HG03196 (cell line): ENCODE data around the gene DDAH2.

Source experiments
- ATAC-seq: cut with Tn5 transposase; IDR thresholded peaks from one replicate; pipeline ENCODE4 v1.9.1; 2021; ENCODE audit not compliant: unreplicated experiment

Gene DDAH2

DNA sequence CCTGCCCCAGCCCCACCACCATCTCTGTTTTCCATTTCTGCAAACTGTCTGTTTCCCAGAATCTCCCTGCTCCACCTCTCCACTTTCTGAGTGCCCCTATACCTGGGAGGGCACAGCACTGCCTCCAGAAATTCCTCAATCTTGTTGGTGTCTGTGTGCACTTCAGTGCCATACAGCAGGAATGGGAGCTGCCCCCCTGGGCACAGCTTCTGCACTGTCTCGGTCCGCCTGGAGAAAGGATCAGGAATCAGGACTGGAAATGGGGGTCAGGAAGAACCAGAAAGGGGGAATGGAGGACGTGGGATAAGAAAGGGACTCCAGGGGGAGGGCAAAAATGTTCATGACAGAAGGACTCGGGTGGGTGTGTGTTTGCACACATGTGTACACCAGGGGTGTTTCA, 4.6 kb upstream of the DDAH2 start:
- no peak for ATAC-seq

DNA sequence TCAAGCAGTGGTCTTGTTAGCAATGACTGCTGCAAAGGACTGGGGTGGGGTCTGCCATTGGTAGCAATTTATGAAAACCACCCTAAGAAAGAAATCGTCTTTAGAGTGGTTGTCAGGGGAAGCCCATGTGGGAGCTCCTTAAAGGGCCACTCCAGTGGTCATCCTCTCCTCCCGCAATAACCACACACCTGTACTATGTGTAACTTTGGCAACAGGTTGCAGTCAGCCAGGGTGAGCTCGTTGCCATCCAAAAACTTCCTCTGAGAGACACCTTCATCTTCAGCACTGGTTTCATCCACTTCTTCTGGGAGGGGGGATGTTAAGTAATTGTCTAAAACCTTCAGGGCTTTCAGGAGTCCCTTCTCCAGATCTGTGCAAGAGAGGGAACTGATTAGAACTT, 2.9 kb upstream of the DDAH2 start:
- no peak for ATAC-seq

DNA sequence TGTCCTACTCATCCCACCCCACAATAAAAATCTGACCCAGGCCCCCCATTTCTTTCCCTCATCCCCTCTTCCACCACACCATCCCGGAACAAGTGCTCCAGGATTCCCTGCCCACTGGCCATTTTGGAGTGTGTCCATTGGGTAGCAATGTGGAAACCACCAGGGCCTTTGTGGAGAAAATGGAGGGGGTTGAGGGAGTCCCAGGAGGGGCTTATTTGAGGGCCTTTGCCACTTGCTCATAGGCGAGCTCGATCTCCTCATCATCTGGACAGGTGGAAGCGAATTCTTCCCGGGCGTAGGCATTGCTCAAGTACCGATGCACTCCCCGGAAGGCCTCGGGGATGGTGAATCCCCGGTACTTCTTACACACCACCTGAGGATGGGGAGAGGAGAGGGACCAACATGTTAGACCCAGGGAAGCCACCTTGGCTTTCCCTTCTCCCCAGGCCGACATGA, 1.6 kb upstream of the DDAH2 start:
- ATAC-seq = no peak

DNA sequence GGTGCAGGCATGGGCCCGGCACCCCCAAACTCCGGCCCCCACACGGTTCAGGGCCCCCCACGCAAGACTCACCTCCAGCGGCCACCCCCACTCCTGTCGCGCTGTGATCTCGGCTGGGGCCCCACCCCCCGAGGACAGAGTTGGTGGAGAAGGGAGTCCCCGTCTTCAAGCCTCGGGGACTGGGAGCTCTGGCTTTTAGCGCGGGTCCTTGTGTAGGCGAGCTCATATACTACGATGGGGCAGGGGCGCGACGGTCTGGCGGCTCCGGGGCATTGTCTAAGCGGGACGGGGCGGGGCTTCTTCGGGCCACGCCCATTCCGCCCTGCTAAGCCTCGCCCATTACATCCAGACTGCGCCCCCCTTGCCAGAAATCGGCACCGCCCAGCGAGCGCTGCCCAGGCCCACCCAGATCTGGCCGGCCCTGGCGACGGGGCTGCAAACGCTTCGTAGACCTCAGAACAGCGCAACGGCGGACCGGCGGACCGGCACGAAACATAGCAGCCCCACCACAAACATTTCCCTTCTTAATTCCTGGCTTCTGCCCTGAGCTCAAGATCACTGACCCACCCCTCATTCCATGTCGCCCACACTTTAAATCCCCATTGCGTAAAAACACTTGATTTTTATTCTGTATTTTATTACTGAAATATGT, 1.0 kb upstream of the DDAH2 start:
- no peak for ATAC-seq

DNA sequence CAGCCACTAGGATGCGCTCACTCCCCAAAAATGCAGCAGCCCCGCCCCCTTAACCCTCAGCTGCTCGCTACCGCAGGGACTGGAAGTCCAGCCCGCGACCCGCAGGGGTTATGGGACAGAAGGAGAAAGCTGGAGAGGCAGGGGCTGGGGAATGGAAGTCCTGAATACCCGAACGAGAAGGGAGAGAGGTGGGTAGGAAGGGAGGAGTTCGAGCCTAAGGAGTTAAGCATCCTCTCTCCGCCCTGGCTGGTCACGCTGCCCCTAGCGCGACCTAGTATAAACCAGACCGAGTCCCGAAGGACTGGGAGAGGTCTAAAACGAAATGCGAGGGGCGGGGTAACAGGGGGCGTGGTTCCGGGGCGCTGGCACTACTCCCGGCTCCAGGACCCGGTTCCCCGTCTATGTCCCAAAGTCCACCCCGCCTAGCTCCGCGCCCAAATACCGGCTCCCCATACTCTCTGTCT, 448 bp upstream of the DDAH2 start:
- no peak for ATAC-seq

DNA sequence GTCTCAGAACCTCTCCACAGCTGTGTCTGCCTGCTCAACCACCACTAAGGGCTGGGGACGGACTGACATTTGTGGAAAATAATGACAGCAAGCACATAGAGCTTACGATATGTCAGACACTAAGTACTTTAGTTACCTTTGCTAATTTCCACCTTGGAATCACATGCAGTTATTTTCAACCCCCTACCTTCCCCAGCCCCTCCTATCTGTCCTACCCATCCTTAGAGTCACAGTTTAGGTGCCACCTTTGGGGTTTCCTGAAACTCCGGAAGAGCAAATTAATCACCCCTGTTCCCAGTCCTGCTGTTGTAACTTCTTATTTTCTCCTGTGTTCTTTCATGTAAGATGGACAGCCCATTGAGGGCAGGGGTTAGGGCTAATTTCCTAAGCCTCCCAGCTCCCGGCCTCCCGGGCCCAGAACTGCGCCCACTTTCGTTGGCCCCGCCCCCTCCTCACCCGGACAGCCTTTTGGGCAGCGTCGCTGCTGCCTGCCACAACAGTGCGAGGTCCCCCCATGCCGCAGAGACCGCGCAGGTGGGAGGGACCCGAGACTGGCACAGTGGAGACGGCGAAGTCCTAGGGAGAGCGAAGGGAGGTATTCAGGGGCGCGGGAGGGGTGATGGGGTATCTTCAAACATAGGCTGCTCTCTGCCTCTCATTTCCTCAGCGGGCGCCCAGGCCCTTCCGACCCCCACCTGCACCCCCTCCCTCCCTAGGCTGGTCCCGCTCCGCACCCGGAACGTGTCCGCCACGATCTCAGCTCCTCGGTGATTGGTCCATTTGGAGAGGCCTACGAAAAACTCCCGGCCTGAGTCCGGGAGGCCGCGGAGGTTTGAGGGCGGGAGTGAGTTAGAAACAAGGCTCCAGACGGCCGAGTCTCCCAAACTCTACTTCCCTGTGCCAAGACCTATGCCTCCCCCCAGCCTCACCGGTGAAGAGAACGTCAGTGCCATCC, 1.1 kb downstream of the DDAH2 start:
- no peak for ATAC-seq

DNA sequence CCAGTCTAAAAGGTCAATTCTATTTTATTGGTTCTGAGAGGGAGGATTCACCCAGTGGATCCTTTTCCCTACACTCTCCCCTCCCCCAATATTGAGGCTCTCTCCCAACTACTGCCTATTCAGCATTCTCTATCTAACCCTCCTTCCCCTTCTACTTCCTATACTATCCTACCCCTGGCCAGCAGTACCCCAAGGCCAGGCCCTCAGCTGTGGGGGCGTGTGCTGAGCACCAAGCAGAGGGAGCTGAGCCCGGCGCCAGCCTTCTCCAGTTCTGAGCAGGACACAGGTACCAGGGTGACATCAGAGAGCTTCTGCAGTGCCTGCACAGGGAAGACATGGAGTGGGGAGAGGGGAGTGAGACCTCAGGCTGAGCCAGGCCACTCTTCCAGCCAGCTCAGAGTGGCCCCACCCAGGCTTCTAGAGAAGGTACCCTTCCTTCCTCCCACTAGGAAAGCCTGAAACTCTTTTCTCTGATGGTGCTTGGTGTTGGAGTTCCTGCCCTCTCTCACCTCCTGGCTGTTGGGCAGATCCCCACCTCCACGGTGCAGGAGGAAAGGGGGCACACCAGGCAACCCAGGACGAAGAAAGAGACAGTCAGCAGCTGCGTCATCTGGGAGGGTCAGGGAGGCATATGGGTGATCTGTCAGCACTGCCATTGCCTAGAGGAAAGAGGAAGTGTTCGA, 1.9 kb downstream of the DDAH2 start:
- no peak for ATAC-seq

DNA sequence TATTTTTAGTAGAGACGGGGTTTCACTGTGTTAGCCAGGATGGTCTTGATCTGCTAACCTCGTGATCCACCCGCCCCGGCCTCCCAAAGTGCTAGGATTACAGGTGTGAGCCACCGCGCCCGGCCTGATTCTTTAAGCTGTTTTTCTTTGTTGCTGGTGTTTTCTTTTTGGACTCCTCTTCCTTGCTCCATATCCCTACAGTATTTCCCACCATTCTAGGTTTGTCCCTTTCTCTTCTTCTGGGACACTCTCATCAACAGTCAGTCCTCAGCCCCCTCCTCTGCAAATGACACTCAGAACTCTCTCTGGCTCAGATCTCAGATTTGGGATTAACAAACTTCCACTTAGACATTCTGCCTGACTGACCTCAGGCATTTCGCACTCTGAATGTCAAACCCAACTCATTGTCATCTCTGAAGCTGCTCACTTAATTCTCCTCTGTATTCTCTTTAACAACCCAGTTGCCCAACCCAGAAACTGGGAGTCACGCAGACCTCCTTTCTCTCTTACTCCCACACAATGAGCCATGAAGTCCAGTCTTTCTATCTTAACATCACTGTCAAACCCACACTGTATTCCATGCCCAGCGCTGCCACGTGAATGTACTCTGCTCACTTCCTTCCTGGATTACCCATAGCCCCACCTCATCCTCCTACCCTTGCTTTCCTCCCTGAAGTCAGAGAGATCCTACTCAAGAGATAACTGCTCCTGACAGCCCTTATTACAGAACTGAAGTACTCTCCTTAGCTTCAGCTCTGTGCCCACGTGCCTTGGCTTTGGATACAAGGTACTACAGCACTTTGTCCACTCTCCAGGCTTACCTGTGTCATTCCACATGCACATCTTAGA, 3.4 kb downstream of the DDAH2 start:
- no peak for ATAC-seq

DNA sequence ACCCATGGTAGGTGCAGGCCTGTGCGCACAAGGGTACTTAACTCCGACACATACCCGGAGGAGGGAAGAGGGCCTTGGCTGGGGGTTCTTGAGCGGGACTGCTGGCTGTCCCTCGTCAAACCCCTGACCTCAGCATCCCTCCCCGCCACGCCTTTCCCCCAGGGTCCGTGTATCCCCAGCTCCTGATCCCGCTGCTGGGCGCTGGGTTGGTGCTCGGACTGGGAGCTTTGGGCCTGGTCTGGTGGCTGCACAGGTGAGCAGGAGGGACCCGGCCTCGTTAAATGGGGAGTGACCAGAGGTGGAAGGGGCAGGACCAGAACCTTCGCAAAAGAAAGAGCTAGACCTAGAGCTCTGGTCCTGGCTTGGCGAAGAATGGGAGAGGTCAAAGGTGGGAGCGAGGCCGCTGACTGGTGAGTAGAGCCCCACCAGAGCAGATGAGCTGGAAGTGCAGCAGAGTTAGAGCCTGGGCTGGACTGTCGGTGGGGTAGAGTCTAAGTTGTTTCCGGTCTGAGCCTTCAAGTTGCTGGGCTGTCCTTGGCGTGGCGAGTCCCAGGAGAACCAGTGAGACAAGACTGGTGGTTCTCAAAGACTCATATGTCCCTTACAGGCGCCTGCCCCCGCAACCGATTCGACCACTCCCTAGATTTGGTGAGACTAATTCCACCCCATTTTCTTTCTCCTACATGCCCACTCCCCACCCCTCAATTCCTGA, 5.0 kb downstream of the DDAH2 start:
- no peak for ATAC-seq

DNA sequence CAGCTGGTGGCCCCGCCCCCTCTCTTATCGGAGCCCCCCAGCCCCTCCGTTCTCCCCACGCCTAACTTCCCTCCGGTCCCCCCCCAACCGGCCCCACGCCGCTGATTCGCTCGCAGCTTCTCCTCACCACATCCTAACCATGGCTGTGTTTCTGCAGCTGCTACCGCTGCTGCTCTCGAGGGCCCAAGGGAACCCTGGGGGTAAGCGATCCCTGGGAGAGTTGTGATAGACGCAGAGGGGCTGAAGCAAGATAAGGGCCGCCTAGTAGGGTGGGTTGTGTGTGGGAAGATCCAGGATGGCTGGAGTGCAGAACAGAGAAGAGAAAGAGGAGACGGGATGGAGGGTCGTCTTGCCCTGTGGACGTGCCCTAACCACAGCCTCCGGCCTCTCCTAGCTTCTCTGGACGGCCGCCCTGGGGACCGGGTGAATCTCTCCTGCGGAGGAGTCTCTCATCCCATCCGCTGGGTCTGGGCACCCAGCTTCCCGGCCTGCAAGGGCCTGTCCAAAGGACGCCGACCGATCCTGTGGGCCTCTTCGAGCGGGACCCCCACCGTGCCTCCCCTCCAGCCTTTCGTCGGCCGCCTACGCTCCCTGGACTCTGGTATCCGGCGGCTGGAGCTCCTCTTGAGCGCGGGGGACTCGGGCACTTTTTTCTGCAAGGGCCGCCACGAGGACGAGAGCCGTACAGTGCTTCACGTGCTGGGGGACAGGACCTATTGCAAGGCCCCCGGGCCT, 5.7 kb downstream of the DDAH2 start, which contains the start of gene MPIG6B:
Gene MPIG6B, plus strand, starts transcription at position 129 of the 735 bp plus-strand sequence. Its CDS starts 11 bp downstream, at position 140.
- ATAC-seq = no peak

DNA sequence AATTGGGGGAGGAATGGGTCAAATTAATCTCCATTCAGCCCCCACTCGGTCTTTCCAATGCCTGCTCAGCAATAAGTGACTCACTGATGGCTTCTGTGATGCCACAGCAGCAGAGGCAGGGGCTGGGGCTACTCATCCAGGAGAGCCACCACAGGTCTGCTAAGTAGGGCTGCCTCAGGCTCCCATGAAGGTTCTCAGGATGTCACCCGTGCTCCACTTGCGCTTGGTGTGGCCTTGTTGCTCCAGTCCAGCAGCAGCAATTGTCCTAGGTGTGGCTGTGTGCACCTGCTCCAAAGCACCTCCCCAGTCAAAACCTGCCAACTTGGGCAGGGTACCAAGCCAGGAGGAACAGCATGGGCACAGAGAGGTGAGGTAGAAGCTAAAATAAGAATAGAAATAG, 6.9 kb downstream of the DDAH2 start:
- no peak for ATAC-seq

DNA sequence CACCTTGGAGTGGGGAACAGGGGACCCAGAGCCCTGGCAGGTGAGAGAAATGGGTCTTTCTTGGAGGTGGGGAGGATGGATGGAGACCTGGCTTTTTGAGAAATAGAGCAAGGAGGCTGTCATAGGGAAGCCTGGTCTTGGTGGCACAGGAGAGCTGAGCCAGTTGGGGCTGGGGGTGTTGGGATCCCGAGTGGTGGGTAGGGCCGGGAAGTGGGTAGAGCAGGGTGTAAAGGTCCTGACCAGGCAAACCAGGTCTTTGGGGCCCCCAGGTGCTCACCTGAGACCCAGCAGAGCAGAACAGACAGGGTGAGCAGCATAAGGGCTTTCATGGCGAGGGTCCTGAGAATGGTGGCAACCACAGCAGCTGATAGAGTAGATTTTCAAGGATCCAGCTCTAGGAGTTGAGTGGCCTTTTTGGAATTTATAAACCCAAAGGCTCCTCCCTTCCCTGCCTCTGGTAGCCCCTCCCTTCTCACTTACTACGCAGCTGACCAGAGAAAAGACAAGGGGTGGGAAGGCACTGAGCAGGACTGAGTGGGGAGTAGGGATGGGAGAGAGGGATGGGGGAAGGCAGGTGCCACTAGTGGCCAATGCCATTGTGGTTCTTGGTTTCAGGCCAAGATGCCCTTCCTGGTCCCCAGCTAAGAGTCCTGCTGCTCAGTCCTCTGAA, 7.6 kb downstream of the DDAH2 start, which contains the start of gene LY6G6C:
Gene LY6G6C, minus strand, starts transcription at position 396 of the 670 bp plus-strand sequence. Its CDS starts 67 bp downstream, at position 329.
- no peak for ATAC-seq

DNA sequence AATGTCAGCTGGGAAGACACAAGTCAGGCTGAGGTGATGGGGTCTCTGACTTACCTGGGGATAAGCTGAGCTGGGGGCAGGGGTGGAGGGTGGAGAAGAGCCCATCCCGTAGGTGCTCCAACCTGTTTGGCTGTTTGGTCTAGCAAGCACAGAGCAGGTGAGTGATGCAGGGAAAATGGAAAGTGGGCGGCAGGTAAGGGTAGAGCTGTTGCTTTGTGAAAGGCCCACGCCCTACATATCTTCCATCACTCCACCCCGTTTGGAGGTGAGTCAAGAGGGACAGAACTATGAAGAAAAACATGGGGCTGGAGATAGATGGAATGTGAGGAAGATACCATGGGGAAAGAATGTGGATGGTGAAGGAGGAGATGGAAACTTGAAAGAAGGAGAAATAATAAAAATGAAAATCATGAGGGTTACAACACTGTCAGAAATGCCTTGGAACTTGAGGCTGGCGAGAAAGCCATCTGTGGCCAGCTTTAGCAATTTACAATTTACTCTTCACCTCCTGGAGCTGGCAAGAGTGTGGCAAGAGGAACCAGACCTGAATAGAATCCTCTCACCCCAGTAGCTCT, 8.8 kb downstream of the DDAH2 start:
- no peak for ATAC-seq

DNA sequence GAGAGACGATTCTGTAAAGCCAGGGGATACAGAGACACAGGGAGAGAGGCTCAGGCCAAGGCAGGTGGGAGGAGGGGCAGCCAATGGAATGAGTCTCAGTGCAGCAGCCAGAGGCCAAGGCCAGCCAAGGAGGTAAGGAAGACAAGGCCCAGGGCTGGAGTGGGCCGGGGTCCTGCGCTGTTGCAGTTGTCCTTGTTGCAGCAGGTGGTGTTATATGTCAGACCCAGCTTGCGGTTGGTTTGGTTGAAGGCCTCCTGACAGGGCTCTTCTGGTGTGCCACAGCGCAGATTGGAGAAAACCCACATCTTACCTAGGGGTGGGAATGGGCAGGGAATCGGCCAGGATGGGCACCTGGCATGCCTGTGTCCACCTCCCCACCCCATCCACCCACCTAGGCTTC, 10.1 kb downstream of the DDAH2 start:
- no peak for ATAC-seq

DNA sequence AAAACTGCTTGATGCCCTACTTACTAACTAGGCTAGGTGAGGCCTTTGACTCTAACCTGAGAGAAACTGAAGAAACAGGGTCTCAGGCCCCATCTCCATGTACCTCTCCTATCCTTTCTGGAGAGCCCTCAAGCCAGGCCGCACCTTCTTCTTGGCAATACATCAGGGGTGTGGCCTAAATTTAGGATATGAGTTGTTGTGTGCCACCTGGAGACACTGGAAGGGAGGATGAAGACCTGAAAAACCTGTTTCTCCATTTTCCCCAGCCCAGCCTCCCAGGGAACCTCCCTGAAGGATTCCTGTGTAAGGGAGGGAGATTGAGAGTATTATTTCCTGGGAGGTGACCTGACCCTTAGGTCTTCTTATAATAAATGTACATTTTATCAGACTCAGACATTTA, 10.8 kb downstream of the DDAH2 start:
- no peak for ATAC-seq

DNA sequence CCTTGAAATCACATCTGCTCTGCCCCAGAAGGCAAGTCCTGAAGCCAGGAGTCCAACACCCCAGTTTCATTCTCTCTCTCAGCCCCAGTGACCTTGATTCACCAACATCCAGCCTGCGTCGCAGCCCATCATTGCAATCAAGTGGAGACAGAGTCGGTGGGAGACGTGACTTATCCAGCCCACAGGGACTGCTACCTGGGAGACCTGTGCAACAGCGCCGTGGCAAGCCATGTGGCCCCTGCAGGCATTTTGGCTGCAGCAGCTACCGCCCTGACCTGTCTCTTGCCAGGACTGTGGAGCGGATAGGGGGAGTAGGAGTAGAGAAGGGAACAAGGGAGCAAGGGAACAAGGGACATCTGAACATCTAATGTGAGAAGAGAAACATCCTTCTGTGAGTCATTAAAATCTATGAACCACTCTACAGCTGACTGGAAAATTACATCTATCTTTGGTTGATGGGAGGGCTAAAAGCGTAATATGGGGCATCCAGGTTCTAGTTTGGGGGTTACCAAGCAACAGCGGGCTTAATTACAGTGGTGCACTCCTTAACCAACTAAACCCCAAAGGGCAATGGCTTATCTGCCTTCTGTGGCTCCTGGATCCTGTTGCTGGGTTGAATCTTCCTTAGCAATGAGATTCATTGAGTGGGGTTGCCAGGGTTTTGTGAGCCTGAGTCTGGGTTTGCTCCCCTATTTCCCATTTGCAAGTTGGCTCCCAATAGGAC, 11.4 kb downstream of the DDAH2 start:
- ATAC-seq = no peak
